ENCODE data around the gene OR2T8.

Gene OR2T8

GRCh38 chr1:247905181-247905580 is 14.9 kb upstream of the OR2T8 start:
- TF ChIP-seq, protein P1, sequence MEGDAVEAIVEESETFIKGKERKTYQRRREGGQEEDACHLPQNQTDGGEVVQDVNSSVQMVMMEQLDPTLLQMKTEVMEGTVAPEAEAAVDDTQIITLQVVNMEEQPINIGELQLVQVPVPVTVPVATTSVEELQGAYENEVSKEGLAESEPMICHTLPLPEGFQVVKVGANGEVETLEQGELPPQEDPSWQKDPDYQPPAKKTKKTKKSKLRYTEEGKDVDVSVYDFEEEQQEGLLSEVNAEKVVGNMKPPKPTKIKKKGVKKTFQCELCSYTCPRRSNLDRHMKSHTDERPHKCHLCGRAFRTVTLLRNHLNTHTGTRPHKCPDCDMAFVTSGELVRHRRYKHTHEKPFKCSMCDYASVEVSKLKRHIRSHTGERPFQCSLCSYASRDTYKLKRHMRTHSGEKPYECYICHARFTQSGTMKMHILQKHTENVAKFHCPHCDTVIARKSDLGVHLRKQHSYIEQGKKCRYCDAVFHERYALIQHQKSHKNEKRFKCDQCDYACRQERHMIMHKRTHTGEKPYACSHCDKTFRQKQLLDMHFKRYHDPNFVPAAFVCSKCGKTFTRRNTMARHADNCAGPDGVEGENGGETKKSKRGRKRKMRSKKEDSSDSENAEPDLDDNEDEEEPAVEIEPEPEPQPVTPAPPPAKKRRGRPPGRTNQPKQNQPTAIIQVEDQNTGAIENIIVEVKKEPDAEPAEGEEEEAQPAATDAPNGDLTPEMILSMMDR (IDR thresholded peaks at IDR 0.05), result no peak
- peaks cover 74% of the 10 kb centered on the region for H3K9me3 Mint-ChIP-seq

GRCh38 chr1:247905910-247906503 is 14.0 kb upstream of the OR2T8 start:
- no peaks in the 10 kb centered on the region for H3K36me3 Mint-ChIP-seq (ENCODE audit: low read depth)
- H3K9me3 Mint-ChIP-seq, result peaks cover 82% of the 10 kb centered on the region
- no peak for DNase-seq
- TF ChIP-seq, protein P1 (IDR thresholded peaks at IDR 0.05), result no peak
- peaks cover 4% of the 10 kb centered on the region for H3K27me3 Mint-ChIP-seq (ENCODE audit: low read depth, poor library complexity)
- H3K4me1 Mint-ChIP-seq, result no peaks in the 10 kb centered on the region
- no peak overlapping the region for H3K4me3 Mint-ChIP-seq
- no peak overlapping the region for H3K27ac Mint-ChIP-seq

More at GRCh38 chr1:247905181-247905580, 14.9 kb upstream of the OR2T8 start:
- no peak overlapping the region for H3K27ac Mint-ChIP-seq
- peaks cover 4% of the 10 kb centered on the region for H3K27me3 Mint-ChIP-seq (ENCODE audit: low read depth, poor library complexity)
- no peaks in the 10 kb centered on the region for H3K4me1 Mint-ChIP-seq
- H3K4me3 Mint-ChIP-seq, result no peak overlapping the region
- no peaks in the 10 kb centered on the region for H3K36me3 Mint-ChIP-seq (ENCODE audit: low read depth)
- DNase-seq, result no peak

DNA sequence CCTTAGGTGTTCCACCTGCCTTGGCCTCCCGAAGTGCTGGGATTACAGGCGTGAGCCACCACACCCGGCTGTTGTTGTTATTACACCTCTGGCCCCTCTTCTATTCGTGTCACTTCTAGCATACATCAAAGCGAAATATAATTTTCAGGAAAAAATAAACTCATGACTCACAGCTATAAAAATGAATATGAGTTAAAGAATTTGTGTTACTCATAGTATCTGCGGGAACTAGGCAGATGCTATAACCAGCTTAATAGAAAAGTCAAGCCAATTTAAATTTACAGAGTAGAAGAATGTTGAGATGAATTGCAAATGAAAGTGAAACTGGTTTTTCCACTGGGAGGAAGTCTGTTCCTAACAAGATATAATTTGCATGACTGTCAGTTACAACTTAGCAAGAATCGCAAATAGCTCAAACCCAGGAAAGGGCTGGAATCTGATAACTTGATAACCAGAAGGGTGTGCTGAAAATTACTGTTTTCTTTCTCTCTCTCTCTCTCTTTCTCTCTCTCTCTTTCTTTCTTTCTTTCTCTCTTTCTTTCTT is 13.5 kb upstream of the OR2T8 start:
- H3K27me3 Mint-ChIP-seq (ENCODE audit: low read depth, poor library complexity), result peaks cover 4% of the 10 kb centered on the region
- H3K36me3 Mint-ChIP-seq (ENCODE audit: low read depth), result no peaks in the 10 kb centered on the region
- H3K27ac Mint-ChIP-seq, result no peak overlapping the region
- no peak for DNase-seq
- peaks cover 87% of the 10 kb centered on the region for H3K9me3 Mint-ChIP-seq
- H3K4me3 Mint-ChIP-seq, result no peak overlapping the region
- H3K4me1 Mint-ChIP-seq, result no peaks in the 10 kb centered on the region
- TF ChIP-seq, protein P1 (IDR thresholded peaks at IDR 0.05), result no peak

DNA sequence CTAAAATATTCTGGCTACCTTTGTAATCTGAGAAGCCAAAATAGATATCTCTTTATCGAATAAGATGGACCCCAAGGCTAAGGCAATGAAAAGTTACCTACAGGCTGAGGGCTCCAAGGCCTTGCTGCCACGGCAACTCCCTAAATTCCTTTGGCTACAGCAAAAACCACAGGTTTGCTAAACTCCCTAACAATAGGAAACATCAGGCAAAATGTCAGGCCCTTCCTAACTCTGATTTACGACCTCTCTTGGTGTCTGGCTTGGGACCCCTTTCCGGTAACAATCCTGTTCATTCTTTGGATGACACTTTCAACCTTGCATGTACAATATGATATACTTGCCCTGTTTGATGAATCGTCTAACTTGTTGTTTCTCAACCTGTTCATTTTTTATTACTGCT is 11.3 kb upstream of the OR2T8 start:
- no peak overlapping the region for H3K4me3 Mint-ChIP-seq
- DNase-seq, result no peak
- H3K27ac Mint-ChIP-seq, result no peak overlapping the region
- peaks cover 86% of the 10 kb centered on the region for H3K9me3 Mint-ChIP-seq
- H3K36me3 Mint-ChIP-seq (ENCODE audit: low read depth), result no peaks in the 10 kb centered on the region
- no peaks in the 10 kb centered on the region for H3K4me1 Mint-ChIP-seq
- TF ChIP-seq, protein P1 (IDR thresholded peaks at IDR 0.05), result no peak
- H3K27me3 Mint-ChIP-seq (ENCODE audit: low read depth, poor library complexity), result peaks cover 4% of the 10 kb centered on the region

DNA sequence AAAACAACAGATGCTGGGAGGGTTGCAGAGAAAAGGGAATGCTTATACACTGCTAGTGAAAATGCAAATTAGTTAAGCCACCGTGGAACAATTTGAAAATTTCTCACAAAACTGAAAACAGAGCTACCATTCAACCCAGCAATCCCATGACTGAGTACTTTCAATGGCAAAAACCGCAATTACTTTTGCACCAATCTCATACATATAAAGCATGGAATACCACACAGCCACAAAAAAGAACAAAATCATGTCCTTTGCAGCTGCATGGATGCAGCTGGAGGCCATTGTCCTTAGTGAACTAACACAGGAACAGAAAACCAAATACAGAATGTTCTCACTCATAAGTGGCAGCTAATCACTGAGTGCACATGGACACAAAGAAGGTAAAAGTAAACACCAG is 6.3 kb upstream of the OR2T8 start:
- Mint-ChIP-seq H3K4me1 (no peaks in the 10 kb centered on the region), H3K36me3 (ENCODE audit: low read depth) (no peaks in the 10 kb centered on the region), H3K27ac (no peak overlapping the region), H3K27me3 (ENCODE audit: low read depth, poor library complexity) (no peaks in the 10 kb centered on the region), H3K4me3 (no peak overlapping the region), H3K9me3 (peaks cover 55% of the 10 kb centered on the region)
- DNase-seq, result no peak
- TF ChIP-seq, protein P1 (IDR thresholded peaks at IDR 0.05), result no peak
